DMS153 treated with DMSO at 0.1 percent for 48 hours (cell line): ENCODE data around the gene OR4X1.
"Not testable (repeated sequence)": the region's sequence is repeated elsewhere in the genome, so short reads cannot be mapped to it uniquely, and the experiment has no call there.

Experiments used
- DNase-seq: peaks from one replicate; lab custom pipeline; 2025; ENCODE audit not compliant: unreplicated experiment; lab: John Stamatoyannopoulos, UW

Gene OR4X1

DNA sequence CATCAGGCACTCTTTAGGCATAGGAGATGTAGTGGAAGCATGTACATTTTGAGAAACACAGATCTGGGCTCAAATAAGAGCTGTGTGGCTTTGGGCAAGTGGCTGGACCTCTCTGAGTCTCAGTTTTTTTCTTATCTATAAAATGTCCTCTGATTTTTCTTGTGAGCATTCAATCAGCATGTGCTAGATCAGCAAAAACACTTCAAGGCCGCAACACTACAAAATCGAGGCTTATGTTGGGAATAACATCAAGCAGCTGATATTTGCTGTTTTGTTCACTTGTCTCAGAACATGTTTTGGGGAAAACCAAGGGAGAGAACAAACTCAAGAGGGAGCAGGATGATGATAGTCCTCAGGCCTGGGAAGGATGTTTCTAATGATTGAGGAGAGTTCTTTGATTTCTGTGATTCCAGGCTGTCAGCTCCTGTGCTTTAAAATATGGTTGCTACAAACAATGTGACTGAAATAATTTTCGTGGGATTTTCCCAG is at the start of gene OR4X1:
Gene OR4X1 (plus strand): TSS at position 439 of the 489 bp plus-strand sequence. CDS start 0 bp downstream, at position 439.
- DNase-seq: no peak

DNA sequence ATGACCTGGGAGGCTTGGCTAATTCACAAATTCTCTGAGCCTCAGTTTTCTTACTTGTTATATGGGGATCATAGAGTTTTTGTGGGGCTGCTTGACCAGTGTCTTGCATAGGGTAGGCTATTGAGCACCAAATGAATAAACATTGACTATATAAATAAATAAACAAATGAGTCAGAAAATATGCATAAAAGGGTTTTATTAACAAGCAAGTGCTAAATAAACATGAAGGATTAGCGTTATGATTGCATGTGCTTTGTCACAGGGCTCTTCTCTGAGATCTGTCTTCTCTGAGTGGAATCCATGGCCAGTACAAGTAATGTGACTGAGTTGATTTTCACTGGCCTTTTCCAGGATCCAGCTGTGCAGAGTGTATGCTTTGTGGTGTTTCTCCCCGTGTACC is 47.2 kb upstream of the OR4X1 start, which contains the start of gene OR4B1:
Gene OR4B1 (plus strand): TSS at position 301 of the 400 bp plus-strand sequence. CDS start 0 bp downstream, at position 301.
- no peak for DNase-seq

GRCh38 chr11:48228761-48229160 is 34.9 kb upstream of the OR4X1 start:
- DNase-seq: no peak

DNA sequence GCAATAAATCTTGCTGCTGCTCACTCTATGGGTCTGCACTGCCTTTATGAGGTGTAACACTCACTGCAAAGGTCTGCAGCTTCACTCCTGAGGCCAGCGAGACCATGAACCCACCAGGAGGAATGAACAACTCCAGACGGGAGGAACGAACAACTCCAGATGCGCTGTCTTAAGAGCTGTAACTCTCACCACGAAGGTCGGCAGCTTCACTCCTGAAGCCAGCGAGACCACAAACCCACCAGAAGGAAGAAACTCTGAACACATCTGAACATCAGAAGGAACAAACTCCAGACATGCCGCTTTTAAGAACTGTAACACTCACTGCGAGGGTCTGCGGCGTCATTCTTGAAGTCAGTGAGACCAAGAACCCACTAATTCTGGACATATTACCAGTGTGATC is 33.6 kb upstream of the OR4X1 start:
- not testable (repeated sequence) for DNase-seq

DNA sequence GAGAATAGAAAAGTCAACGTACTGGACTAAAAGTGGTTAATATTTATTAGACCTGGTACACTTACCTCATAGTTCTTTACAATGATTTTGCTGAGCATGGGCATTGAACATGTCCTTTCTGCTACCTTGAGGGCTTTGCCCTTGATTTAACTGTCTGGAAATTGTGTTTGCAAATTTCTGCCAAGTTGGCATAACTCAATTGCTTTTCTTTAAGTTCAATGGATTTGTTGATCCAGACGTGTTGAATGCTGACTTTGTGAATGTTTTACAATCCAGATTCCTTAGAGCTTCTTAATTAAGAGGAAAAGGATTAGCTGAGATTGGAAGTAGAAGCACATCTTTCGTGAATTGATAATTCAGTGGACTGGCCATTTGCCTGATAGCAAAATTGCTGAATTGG is 25.9 kb upstream of the OR4X1 start:
- DNase-seq: no peak

DNA sequence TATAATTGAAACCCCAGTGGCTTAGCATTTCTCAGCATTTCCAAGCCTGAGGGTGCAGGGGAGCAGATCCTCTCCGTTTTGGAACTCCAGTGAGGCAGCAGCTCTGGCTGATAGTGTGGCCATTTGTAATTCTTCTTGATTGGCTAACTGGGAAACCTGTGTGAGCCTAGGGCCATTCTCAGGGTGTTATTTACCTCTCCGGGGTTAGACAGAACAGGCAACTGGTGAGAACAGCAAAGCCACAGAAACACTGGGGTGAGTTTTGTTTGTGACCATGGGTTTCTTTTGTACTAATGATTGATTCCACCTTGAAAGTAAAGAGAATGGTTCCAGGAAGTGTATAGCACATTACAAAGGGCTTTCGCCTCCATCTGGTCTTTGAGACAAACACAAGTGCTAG is 21.2 kb upstream of the OR4X1 start:
- DNase-seq: no peak

DNA sequence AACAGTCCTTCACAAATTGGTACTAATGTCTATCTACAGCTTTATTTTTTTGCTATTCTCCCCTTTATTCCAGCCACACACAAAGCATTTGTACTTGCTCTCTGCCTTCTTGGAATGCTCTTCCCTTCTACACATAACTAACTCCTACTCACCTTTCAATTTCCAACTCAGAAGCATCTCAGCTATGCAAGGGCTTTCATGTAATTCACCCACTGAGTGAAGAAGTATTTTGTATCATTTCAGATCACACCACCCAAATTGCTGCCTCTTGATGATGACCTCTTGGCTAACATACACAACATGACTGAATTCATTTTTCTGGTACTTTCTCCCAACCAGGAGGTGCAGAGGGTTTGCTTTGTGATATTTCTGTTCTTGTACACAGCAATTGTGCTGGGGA is 18.9 kb upstream of the OR4X1 start, which contains the start of gene OR4X2:
Gene OR4X2 (plus strand): TSS at position 301 of the 400 bp plus-strand sequence. CDS start 0 bp downstream, at position 301.
- no peak for DNase-seq

- no peak for DNase-seq
Measured at GRCh38 chr11:48248902-48249301, 14.8 kb upstream of the OR4X1 start.

GRCh38 chr11:48261600-48261999 is 2.1 kb upstream of the OR4X1 start:
- DNase-seq: no peak

GRCh38 chr11:48270621-48271020 is 7.0 kb downstream of the OR4X1 start:
- no peak for DNase-seq

DNA sequence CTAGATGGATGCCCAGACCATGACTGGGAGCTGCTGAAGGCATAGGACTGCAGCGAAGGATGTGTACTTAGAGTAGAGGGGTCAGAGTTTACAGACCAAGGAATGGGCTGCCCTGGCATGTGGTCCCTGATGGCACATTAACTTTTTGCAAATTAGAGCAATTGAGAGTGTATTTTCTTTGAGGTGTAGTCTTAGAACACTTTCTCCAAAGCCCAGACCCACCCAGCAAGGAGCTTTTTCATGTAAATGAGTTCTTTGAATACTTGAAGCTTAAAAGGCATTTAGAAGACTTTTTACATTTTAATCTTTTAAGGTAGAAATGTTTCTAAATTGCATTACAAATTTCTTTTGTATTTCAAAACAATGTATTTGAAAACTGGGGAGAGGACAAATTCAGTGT is 8.9 kb downstream of the OR4X1 start:
- no peak for DNase-seq

DNA sequence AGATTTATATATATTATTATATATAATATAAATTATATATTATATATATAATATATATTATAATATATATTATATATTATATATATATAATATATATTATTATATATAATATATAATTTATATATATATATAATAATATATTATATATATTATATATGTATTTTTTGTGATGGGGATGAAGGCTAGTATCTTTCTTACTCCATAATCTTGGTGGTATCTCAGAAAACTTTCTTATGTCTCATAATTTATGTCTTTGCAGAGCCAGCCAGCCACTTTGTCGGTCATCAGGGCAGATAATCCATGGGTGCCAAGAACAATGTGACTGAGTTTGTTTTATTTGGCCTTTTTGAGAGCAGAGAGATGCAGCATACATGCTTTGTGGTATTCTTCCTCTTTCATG is 42.3 kb downstream of the OR4X1 start, which contains the start of gene OR4S1:
Gene OR4S1 (plus strand): TSS at position 301 of the 400 bp plus-strand sequence. CDS start 0 bp downstream, at position 301.
- no peak for DNase-seq

GRCh38 chr11:48307760-48308386 is 44.2 kb downstream of the OR4X1 start:
- peak; percentile 42 for DNase-seq

GRCh38 chr11:48313590-48313989 is 49.9 kb downstream of the OR4X1 start:
- DNase-seq: not testable (repeated sequence)
